H1 (cell line): ENCODE results near the gene ZNF581. TPM values are rescaled to one million over a fixed set of nuclear protein-coding genes. Genes with fewer than 3 reads are reported as not detected.

Source experiments
- CTCF ChIA-PET: fragments of 300-600 bp; sonication (Branson Sonifier 250); formaldehyde crosslinking; loops from one replicate; lab custom pipeline; 2021; ENCODE audit not compliant: partially characterized antibody; lab: Charles Lee
- POLR2A ChIA-PET: fragments of 300-600 bp; sonication (Branson Sonifier 250); formaldehyde crosslinking; loops from one replicate; lab custom pipeline; 2021; ENCODE audit warnings: inconsistent platforms; ENCODE audit not compliant: partially characterized antibody; lab: Charles Lee
- DNase-seq, 2 experiments: peaks; one replicate each; pipeline versions ENCODE4 v3.0.0 to v3.0.0-alpha.2; 2010 to 2022; ENCODE audit warnings: low spot score in 2 of 2, low read depth in 1 of 2, mixed read lengths in 1 of 2
- FAIRE-seq: peaks from 2 replicates; lab custom pipeline; 2011; peaks lifted over from hg19 to GRCh38; lab: Jason Lieb, UNC
- H2AFZ ChIP-seq: 2 replicates; pipeline ENCODE4 v1.8.1; 2012; ENCODE audit warnings: low read length, inconsistent platforms
- H2AK5ac ChIP-seq: 2 replicates; pipeline ENCODE4 v1.6.1; 2013; ENCODE audit warnings: low read depth, low read length
- H2BK120ac ChIP-seq: replicated peaks from 2 replicates; pipeline ENCODE3; 2013; ENCODE audit warnings: low read depth, low read length, inconsistent platforms
- H2BK12ac ChIP-seq: 2 replicates; pipeline ENCODE4 v1.6.1; 2013; ENCODE audit warnings: low read depth, low read length
- H2BK15ac ChIP-seq: 2 replicates; pipeline ENCODE4 v1.6.1; 2013; ENCODE audit warnings: low read length
- H2BK20ac ChIP-seq: 2 replicates; pipeline ENCODE4 v1.6.1; 2013; ENCODE audit warnings: low read length
- H2BK5ac ChIP-seq: 2 replicates; pipeline ENCODE4 v1.6.1; 2013; ENCODE audit warnings: low read depth, low read length
- H3K14ac ChIP-seq: 2 replicates; pipeline ENCODE4 v1.6.1; 2013; ENCODE audit warnings: inconsistent platforms; ENCODE audit not compliant: insufficient read length
- H3K18ac ChIP-seq: 2 replicates; pipeline ENCODE4 v1.6.1; 2013; ENCODE audit warnings: low read length; ENCODE audit errors: extremely low read depth
- H3K23ac ChIP-seq: 2 replicates; pipeline ENCODE4 v1.6.1; 2013; ENCODE audit warnings: inconsistent platforms; ENCODE audit not compliant: insufficient read length
- H3K23me2 ChIP-seq: 2 replicates; pipeline ENCODE4 v1.6.1; 2013; ENCODE audit warnings: low read depth, low read length
- H3K27ac ChIP-seq: 2 replicates; pipeline ENCODE4 v1.6.1; 2011; ENCODE audit warnings: low read depth, low read length, inconsistent platforms
- H3K27me3 ChIP-seq, 4 experiments: replicated peaks in 1 of 4; 1 replicate in 1 of 4; 2 replicates in 3 of 4; pipeline versions ENCODE4 v1.6.1 to v1.8.1; 2011 to 2013; ENCODE audit warnings: low read length in 3 of 4, mild to moderate bottlenecking in 3 of 4, inconsistent platforms in 2 of 4, mixed read lengths in 2 of 4, moderate library complexity in 1 of 4; ENCODE audit not compliant: control insufficient read depth in 3 of 4, insufficient read depth in 3 of 4; ENCODE audit errors: extremely low read depth in 1 of 4
- H3K36me3 ChIP-seq, 4 experiments: 2 replicates each; pipeline versions ENCODE4 v1.6.1 to v1.8.1; 2011 to 2013; ENCODE audit warnings: mild to moderate bottlenecking in 4 of 4, low read length in 3 of 4, moderate library complexity in 2 of 4, control low read depth in 1 of 4, inconsistent platforms in 1 of 4; ENCODE audit not compliant: insufficient read depth in 4 of 4, control insufficient read depth in 2 of 4
- H3K4ac ChIP-seq: replicated peaks from 2 replicates; pipeline ENCODE3; 2013; ENCODE audit warnings: low read length, low read depth, mixed read lengths, inconsistent platforms; ENCODE audit not compliant: insufficient read length
- H3K4me1 ChIP-seq, 4 experiments: replicated peaks in 1 of 4; 1 replicate in 1 of 4; 2 replicates in 3 of 4; pipeline versions ENCODE4 v1.6.1 to v1.8.1; 2011 to 2013; ENCODE audit warnings: low read length in 3 of 4, inconsistent platforms in 2 of 4, mixed read lengths in 1 of 4; ENCODE audit not compliant: insufficient read depth in 4 of 4, control insufficient read depth in 3 of 4
- H3K4me2 ChIP-seq, 2 experiments: 2 replicates each; pipeline versions ENCODE4 v1.6.1 to v1.8.1; 2011 to 2013; ENCODE audit warnings: low read depth in 2 of 2, low read length in 2 of 2, control low read depth in 1 of 2, inconsistent platforms in 1 of 2, mild to moderate bottlenecking in 1 of 2; ENCODE audit not compliant: insufficient read depth in 1 of 2
- H3K4me3 ChIP-seq, 4 experiments: fragments of 200-600, 300-600 bp in 1 of 4; sonication (generic), shearing (Covaris generic), sonication (Bioruptor Twin) in 1 of 4; 2 replicates each; pipeline versions ENCODE4 v1.5.1 to v1.8.1; 2011 to 2016; ENCODE audit warnings: low read length in 4 of 4, low read depth in 3 of 4, control low read depth in 2 of 4, inconsistent platforms in 2 of 4, mild to moderate bottlenecking in 2 of 4, mixed read lengths in 1 of 4, moderate library complexity in 1 of 4; ENCODE audit not compliant: insufficient read depth in 2 of 4; ENCODE audit errors: extremely low read depth in 1 of 4
- H3K56ac ChIP-seq: replicated peaks from 2 replicates; pipeline ENCODE3; 2013; ENCODE audit warnings: low read depth, mild to moderate bottlenecking, mixed read lengths, low read length, inconsistent platforms; ENCODE audit not compliant: insufficient read length
- H3K79me1 ChIP-seq: 2 replicates; pipeline ENCODE4 v1.6.1; 2013; ENCODE audit warnings: low read depth, low read length, control low read depth
- H3K79me2 ChIP-seq, 2 experiments: 2 replicates each; pipeline versions ENCODE4 v1.6.1 to v1.8.1; 2012 to 2013; ENCODE audit warnings: low read length in 2 of 2, mild to moderate bottlenecking in 2 of 2, inconsistent platforms in 1 of 2; ENCODE audit not compliant: insufficient read depth in 2 of 2, control insufficient read depth in 1 of 2
- H3K9ac ChIP-seq, 4 experiments: replicated peaks in 1 of 4; 1 replicate in 1 of 4; 2 replicates in 3 of 4; pipeline versions ENCODE4 v1.6.1 to v1.8.1; 2011 to 2013; ENCODE audit warnings: low read depth in 3 of 4, low read length in 3 of 4, control low read depth in 2 of 4, mild to moderate bottlenecking in 2 of 4, moderate library complexity in 2 of 4, inconsistent platforms in 1 of 4; ENCODE audit errors: extremely low read depth in 1 of 4
- H3K9me3 ChIP-seq, 2 experiments: 2 replicates each; pipeline versions ENCODE4 v1.6.1 to v1.8.1; 2012 to 2013; ENCODE audit warnings: mild to moderate bottlenecking in 2 of 2, moderate library complexity in 2 of 2, control low read depth in 1 of 2, inconsistent platforms in 1 of 2, low read depth in 1 of 2, low read length in 1 of 2, mixed read lengths in 1 of 2; ENCODE audit not compliant: insufficient read depth in 2 of 2
- H4K20me1 ChIP-seq, 2 experiments: replicated peaks in 1 of 2; 2 replicates each; pipeline versions ENCODE3 to v1.8.1; 2011 to 2013; ENCODE audit warnings: inconsistent platforms in 2 of 2, low read length in 2 of 2, mild to moderate bottlenecking in 1 of 2; ENCODE audit not compliant: insufficient read depth in 2 of 2, control insufficient read depth in 1 of 2
- H4K5ac ChIP-seq: 2 replicates; pipeline ENCODE4 v1.6.1; 2013; ENCODE audit warnings: low read length, low read depth, mixed read lengths, inconsistent platforms; ENCODE audit not compliant: insufficient read length
- H4K8ac ChIP-seq: 2 replicates; pipeline ENCODE4 v1.8.0; 2013; ENCODE audit warnings: mild to moderate bottlenecking, moderate library complexity, low read length, inconsistent platforms; ENCODE audit not compliant: insufficient read depth; ENCODE audit errors: extremely low read depth
- H4K91ac ChIP-seq: replicated peaks from 2 replicates; pipeline ENCODE3; 2013; ENCODE audit warnings: low read length, mixed read lengths, inconsistent platforms; ENCODE audit not compliant: insufficient read length
- BACH1 ChIP-seq: IDR thresholded peaks from 2 replicates; pipeline ENCODE4 v1.6.1; 2012; ENCODE audit warnings: low read length, improper control_type of control experiment
- CHD2 ChIP-seq: IDR thresholded peaks from 2 replicates; pipeline ENCODE4 v1.6.1; 2012; ENCODE audit warnings: low read length, improper control_type of control experiment
- GTF2F1 ChIP-seq: IDR thresholded peaks from 2 replicates; pipeline ENCODE4 v1.6.1; 2012; ENCODE audit warnings: low read depth, low read length, improper control_type of control experiment, borderline replicate concordance
- KDM4A ChIP-seq: IDR thresholded peaks from one replicate; pipeline ENCODE4 v1.7.1; 2012; ENCODE audit warnings: low read depth, mild to moderate bottlenecking, moderate library complexity, low read length, inconsistent platforms; ENCODE audit not compliant: severe bottlenecking
- POLR2A ChIP-seq, 2 experiments: IDR thresholded peaks; 1 replicate in 1 of 2; 2 replicates in 1 of 2; pipeline ENCODE4 v1.6.1; 2011; ENCODE audit warnings: low read depth in 2 of 2, low read length in 2 of 2, mild to moderate bottlenecking in 2 of 2; ENCODE audit errors: control extremely low read depth in 1 of 2
- RAD21 ChIP-seq, 2 experiments: IDR thresholded peaks in 1 of 2; conservative IDR thresholded peaks in 1 of 2; 2 replicates each; pipeline ENCODE4 v1.6.1; 2011; ENCODE audit warnings: low read depth in 2 of 2, low read length in 2 of 2, improper control_type of control experiment in 1 of 2, inconsistent platforms in 1 of 2, mild to moderate bottlenecking in 1 of 2, moderate library complexity in 1 of 2
- RBBP5 ChIP-seq: IDR thresholded peaks from 2 replicates; pipeline ENCODE4 v1.7.1; 2012; ENCODE audit warnings: low read depth, mild to moderate bottlenecking, inconsistent platforms, low read length, moderate library complexity, borderline replicate concordance
- SIN3A ChIP-seq, 2 experiments: IDR thresholded peaks in 1 of 2; conservative IDR thresholded peaks in 1 of 2; 2 replicates each; pipeline ENCODE4 v1.6.1; 2011 to 2012; ENCODE audit warnings: low read length in 2 of 2, improper control_type of control experiment in 1 of 2, low read depth in 1 of 2, mild to moderate bottlenecking in 1 of 2
- SP1 ChIP-seq: IDR thresholded peaks from 2 replicates; pipeline ENCODE4 v1.6.1; 2011; ENCODE audit warnings: low read depth, low read length
- TAF7 ChIP-seq: optimal IDR thresholded peaks from 2 replicates; pipeline ENCODE3; 2011; ENCODE audit warnings: low read depth, mild to moderate bottlenecking, inconsistent platforms, low read length, moderate library complexity, borderline replicate concordance
- TBP ChIP-seq: IDR thresholded peaks from 2 replicates; pipeline ENCODE4 v1.6.1; 2011; ENCODE audit warnings: low read depth, low read length, improper control_type of control experiment
- TEAD4 ChIP-seq: IDR thresholded peaks from 2 replicates; pipeline ENCODE4 v1.6.1; 2012; ENCODE audit warnings: low read depth, low read length, inconsistent platforms, mixed read lengths
- YY1 ChIP-seq: IDR thresholded peaks from 2 replicates; pipeline ENCODE4 v1.6.1; 2011; ENCODE audit warnings: low read depth, mild to moderate bottlenecking, low read length
- WGBS, 2 experiments: shearing (Covaris generic) in 1 of 2; methylation state at CpG; one replicate each; pipeline versions ENCODE4 v1.1.6 to v1.1.7; 2013 to 2015; ENCODE audit warnings: low lambda C conversion rate in 2 of 2, mixed read lengths in 2 of 2, inconsistent platforms in 1 of 2, low coverage in 1 of 2, missing lambda C conversion rate in 1 of 2; ENCODE audit not compliant: insufficient replicate concordance in 2 of 2, insufficient coverage in 1 of 2, insufficient read length in 1 of 2; ENCODE audit errors: extremely low coverage in 1 of 2, missing lambda C conversion rate in 1 of 2; 5-methylcytosine and 5-hydroxymethylcytosine counted together
- polyA plus RNA-seq, 7 experiments: library from polyadenylated mRNA; depleted of rRNA in 3 of 7; stranded (reverse) in 5 of 7; unstranded in 2 of 7; fragments of >200 nt in 5 of 7; fragments of 200-250 nt in 2 of 7; gene quantifications; 1 replicate in 5 of 7; 2 replicates in 1 of 7; 4 replicates in 1 of 7; pipeline versions ENCODE4 v1.2.1 to v1.2.3, GENCODE V29; 2011 to 2013; ENCODE audit warnings: missing spikeins in 2 of 7, mixed read lengths in 2 of 7
- total RNA-seq: library from RNA; stranded (reverse); fragmentation: NEBNext Ultra II Directional; extraction: Animal tissue kit (Norgen Biotek cat#: 25700); gene quantifications from 2 replicates; pipeline ENCODE4 v1.2.1, GENCODE V29; 2021

ZNF581 gene
- total and polyA plus RNA-seq, 2 of the 8 experiments (the other 6 are each of a cell fraction or from before 2014, with no cell fraction given), result 73.0 to 76.1 TPM

GRCh38 chr19:55667511-55667910, 24.1 kb downstream of the ZNF581 start:
- Histone ChIP-seq H2BK120ac (no peak overlapping the region), H3K9me3 (no peaks in the 10 kb centered on the region), H3K27ac (no peak overlapping the region), H4K91ac (no peak overlapping the region), H3K79me1 (peaks cover 15% of the 10 kb centered on the region), H2BK15ac (no peak overlapping the region), H3K4ac (no peak overlapping the region), H3K27me3 (no peaks in the 10 kb centered on the region), H3K23me2 (no peaks in the 10 kb centered on the region), H4K20me1 (peaks cover 42 to 58% of the 10 kb centered on the region in 2 experiments), H3K4me1 (peaks cover 0 to 5% (median 2%) of the 10 kb centered on the region in 4 experiments; a peak in 5 of 7 replicates), H2AFZ (no peak overlapping the region), H3K36me3 (peaks cover 52 to 67% (median 60%) of the 10 kb centered on the region in 4 experiments), H4K5ac (no peak overlapping the region), H3K56ac (no peak overlapping the region), H3K4me3 (no peak overlapping the region), H3K79me2 (peaks cover 7 to 72% of the 10 kb centered on the region in 2 experiments; a peak in 3 of 4 replicates), H3K14ac (no peak overlapping the region), H3K4me2 (no peak overlapping the region), H2BK20ac (no peak overlapping the region), H4K8ac (no peak overlapping the region), H2BK12ac (no peak overlapping the region), H3K9ac (peak overlapping the region in 2 of 4 experiments; percentile 13 to 36; a peak in 1 of 7 replicates), H3K18ac (no peak overlapping the region), H3K23ac (no peak overlapping the region), H2BK5ac (no peak overlapping the region), H2AK5ac (no peak overlapping the region)
- 94% methylated on average over 10 of the region's 12 CpGs; no CpG with 5 or more reads in 1 of the 2 experiments for WGBS, 2 experiments
- ChIA-PET POLR2A (interaction anchor here (1.0 to 7.1 kb wide), 5 partner anchors 9 to 26 kb away, joined by 3 to 75 read pairs (median 3); no protein-coding TSS in a partner anchor), CTCF (interaction anchor here (1.1 kb wide), 1 partner anchor 14 kb away, joined by 3 read pairs; no protein-coding TSS in a partner anchor)
- FAIRE-seq (no peak), DNase-seq (no peak)
- TF ChIP-seq BACH1 (no peak), TEAD4 (no peak), YY1 (no peak), TAF7 (no peak), CHD2 (no peak), KDM4A (no peak), TBP (no peak), POLR2A (IDR thresholded peaks at IDR 0.05; ENCODE audit: control extremely low read depth in 1 of 2, low read depth in 2 of 2, low read length in 2 of 2) (no peak), GTF2F1 (no peak), RAD21 (IDR thresholded peaks at IDR 0.05 in 1 of 2, conservative IDR thresholded peaks at IDR 0.05 in 1 of 2; ENCODE audit: low read depth in 2 of 2, low read length in 2 of 2) (no peak), SP1 (no peak), RBBP5 (no peak), SIN3A (conservative IDR thresholded peaks at IDR 0.05 in 1 of 2, IDR thresholded peaks at IDR 0.05 in 1 of 2; ENCODE audit: low read depth in 1 of 2, low read length in 2 of 2) (no peak)
